HCT116 (cell line): ENCODE data around the gene COL2A1. TPM values are rescaled to one million over a fixed set of nuclear protein-coding genes. Genes with fewer than 3 reads are reported as not detected.

Experiments
- ATAC-seq: fragments of 200-7000 bp; cut with Tn5 transposase; 2 replicates; pipeline ENCODE4 v1.9.1; 2020; ENCODE audit warnings: mild to moderate bottlenecking, moderate library complexity
- BruUV-seq: library from RNA; stranded (reverse); fragments of 400-500 nt; replicated peaks from 2 replicates; lab custom pipeline; 2021; lab: Mats Ljungman, UMichigan
- CTCF ChIA-PET: fragments of 300-600 bp; sonication (Branson Sonifier 250); formaldehyde crosslinking; loops from one replicate; lab custom pipeline; 2021; ENCODE audit warnings: antibody characterized with exemption; lab: Charles Lee
- POLR2A ChIA-PET: fragments of 300-600, 350-600 bp; sonication (Branson Sonifier 250); formaldehyde crosslinking; loops from one replicate; lab custom pipeline; 2021; ENCODE audit warnings: antibody characterized with exemption; lab: Charles Lee
- RAD21 ChIA-PET, 2 experiments: fragments of 300-600 bp; sonication (Branson Sonifier 250); formaldehyde crosslinking; loops; one replicate each; lab custom pipeline; 2023; ENCODE audit warnings: low total read pairs in 2 of 2; ENCODE audit not compliant: uncharacterized antibody in 2 of 2, unreplicated experiment in 2 of 2, low non-redundant PET in 1 of 2; lab: Charles Lee
- DNase-seq: peaks from one replicate; pipeline ENCODE4 v3.0.0-alpha.2; 2010; ENCODE audit warnings: low read depth, low spot score
- H2AFZ ChIP-seq: fragments of 200-600 bp; shearing (Covaris generic), sonication (generic); 2 replicates; pipeline ENCODE4 v1.6.1; 2017; ENCODE audit warnings: low read depth, mixed run types, mixed read lengths, antibody characterized with exemption, low read length; ENCODE audit not compliant: poor library complexity, severe bottlenecking
- H3K27ac ChIP-seq: 2 replicates; pipeline ENCODE4 v1.5.1; 2012; ENCODE audit warnings: low read depth, low read length
- H3K27me3 ChIP-seq: fragments of 200-600 bp; sonication (generic); 2 replicates; pipeline ENCODE4 v1.6.1; 2016; ENCODE audit warnings: mixed run types, low read length, mixed read lengths; ENCODE audit not compliant: insufficient read depth
- H3K36me3 ChIP-seq, 2 experiments: fragments of 200-500 bp in 1 of 2; fragments of 200-600 bp in 1 of 2; sonication (Bioruptor generic) in 1 of 2; sonication (generic) in 1 of 2; 2 replicates each; pipeline versions ENCODE4 v1.5.1 to v1.6.1; 2014 to 2016; ENCODE audit warnings: low read length in 2 of 2, inconsistent platforms in 1 of 2, mixed read lengths in 1 of 2, mixed run types in 1 of 2; ENCODE audit not compliant: insufficient read depth in 2 of 2, control insufficient read depth in 1 of 2
- H3K4me1 ChIP-seq, 2 experiments: fragments of 200-600 bp in 1 of 2; sonication (generic) in 1 of 2; 2 replicates each; pipeline versions ENCODE4 v1.5.1 to v1.6.1; 2012 to 2017; ENCODE audit warnings: low read length in 2 of 2, inconsistent platforms in 1 of 2, mild to moderate bottlenecking in 1 of 2, mixed read lengths in 1 of 2, mixed run types in 1 of 2, moderate library complexity in 1 of 2; ENCODE audit not compliant: insufficient read depth in 2 of 2, control insufficient read depth in 1 of 2
- H3K4me2 ChIP-seq: fragments of 200-600 bp; sonication (generic); 2 replicates; pipeline ENCODE4 v1.6.1; 2017; ENCODE audit warnings: mixed run types, low read length, mixed read lengths
- H3K4me3 ChIP-seq, 2 experiments: fragments of 200-600 bp in 1 of 2; sonication (generic) in 1 of 2; replicated peaks in 1 of 2; 2 replicates each; pipeline ENCODE4 v1.5.1; 2011 to 2016; ENCODE audit warnings: low read length in 2 of 2, control low read depth in 1 of 2, low read depth in 1 of 2, mild to moderate bottlenecking in 1 of 2, mixed read lengths in 1 of 2, mixed run types in 1 of 2
- H3K79me2 ChIP-seq: fragments of 200-600 bp; sonication (generic); 2 replicates; pipeline ENCODE4 v1.6.1; 2017; ENCODE audit warnings: mild to moderate bottlenecking, mixed run types, low read length, moderate library complexity, mixed read lengths; ENCODE audit not compliant: insufficient read depth
- H3K9ac ChIP-seq: fragments of 200-600 bp; sonication (generic); 2 replicates; pipeline ENCODE4 v1.6.1; 2016; ENCODE audit warnings: low read length, mixed read lengths
- H3K9me2 ChIP-seq: fragments of 200-600 bp; sonication (generic), shearing (Covaris generic); 2 replicates; pipeline ENCODE4 v1.6.1; 2017; ENCODE audit warnings: mixed run types, mild to moderate bottlenecking, moderate library complexity; ENCODE audit not compliant: insufficient read depth
- H3K9me3 ChIP-seq, 2 experiments: fragments of 200-500 bp in 1 of 2; fragments of 200-600 bp in 1 of 2; sonication (Bioruptor generic) in 1 of 2; sonication (generic) in 1 of 2; 2 replicates each; pipeline ENCODE4 v1.6.1; 2014 to 2017; ENCODE audit warnings: low read length in 2 of 2, mixed read lengths in 2 of 2, inconsistent platforms in 1 of 2, low read depth in 1 of 2, mild to moderate bottlenecking in 1 of 2, mixed run types in 1 of 2, moderate library complexity in 1 of 2; ENCODE audit not compliant: control insufficient read depth in 1 of 2, insufficient read depth in 1 of 2
- H4K20me1 ChIP-seq: fragments of 200-600 bp; sonication (generic), shearing (Covaris generic); 2 replicates; pipeline ENCODE4 v1.6.1; 2017; ENCODE audit warnings: mixed run types, mild to moderate bottlenecking, moderate library complexity; ENCODE audit not compliant: insufficient read depth
- EZH2 ChIP-seq: fragments of 200-600 bp; sonication (generic); IDR thresholded peaks from 2 replicates; pipeline ENCODE4 v1.6.1; 2017; ENCODE audit warnings: antibody characterized with exemption, mixed run types
- EZH2phosphoT487 ChIP-seq: fragments of 200-600 bp; IDR thresholded peaks from 2 replicates; pipeline ENCODE4 v1.6.1; 2018; ENCODE audit warnings: antibody characterized with exemption, borderline replicate concordance
- RAD21 ChIP-seq: IDR thresholded peaks from 2 replicates; pipeline ENCODE4 v1.6.1; 2012; ENCODE audit warnings: low read depth, mild to moderate bottlenecking
- SRF ChIP-seq: IDR thresholded peaks from 2 replicates; pipeline ENCODE4 v1.6.1; 2012; ENCODE audit warnings: low read depth
- TCF7L2 ChIP-seq: IDR thresholded peaks from 2 replicates; pipeline ENCODE4 v1.7.0; 2011; ENCODE audit warnings: borderline replicate concordance, inconsistent platforms; ENCODE audit not compliant: insufficient read depth, insufficient read length; ENCODE audit errors: extremely low read depth
- ZFX ChIP-seq: fragments of 450-650 bp; IDR thresholded peaks from 2 replicates; pipeline ENCODE4 v1.6.1; 2017
- ZNF274 ChIP-seq: fragments of 200-500 bp; sonication (Bioruptor generic); IDR thresholded peaks from 2 replicates; pipeline ENCODE4 v1.6.1; 2014; ENCODE audit warnings: mild to moderate bottlenecking, low read depth, low read length, inconsistent platforms
- intact Hi-C: fragments of 100-400 bp; cut with micrococcal nuclease; formaldehyde crosslinking; loops from 2 replicates; pipeline ENCODE4 v1.10.0; 2022
- total RNA-seq: library from RNA; stranded (reverse); gene quantifications from one replicate; pipeline ENCODE4 v1.2.1, GENCODE V29; 2021; ENCODE audit not compliant: unreplicated experiment
- TF ChIP-seq, protein P1 (sequence below): IDR thresholded peaks from 2 replicates; pipeline ENCODE4 v1.6.1; 2012; ENCODE audit warnings: low read depth
- TF ChIP-seq, protein P2 (sequence below): IDR thresholded peaks from 2 replicates; pipeline ENCODE4 v1.6.1; 2011; ENCODE audit warnings: mild to moderate bottlenecking, low read length, moderate library complexity; ENCODE audit not compliant: insufficient replicate concordance; ENCODE audit errors: extremely low read depth
- TF ChIP-seq, protein P3 (sequence below): IDR thresholded peaks from 2 replicates; pipeline ENCODE4 v1.6.1; 2012
- TF ChIP-seq, protein P4 (sequence below), 3 experiments: fragments of 200-600 bp in 1 of 3; sonication (generic) in 1 of 3; IDR thresholded peaks in 2 of 3; conservative IDR thresholded peaks in 1 of 3; 2 replicates each; pipeline ENCODE4 v1.5.1; 2012 to 2017; ENCODE audit warnings: low read depth in 2 of 3, low read length in 2 of 3, antibody characterized with exemption in 1 of 3, borderline replicate concordance in 1 of 3, control low read depth in 1 of 3, mild to moderate bottlenecking in 1 of 3, mixed read lengths in 1 of 3, mixed run types in 1 of 3, moderate library complexity in 1 of 3; ENCODE audit not compliant: insufficient read depth in 1 of 3

Gene COL2A1
- total RNA-seq, 1 experiment from 2014 or later = 0.22 TPM

DNA sequence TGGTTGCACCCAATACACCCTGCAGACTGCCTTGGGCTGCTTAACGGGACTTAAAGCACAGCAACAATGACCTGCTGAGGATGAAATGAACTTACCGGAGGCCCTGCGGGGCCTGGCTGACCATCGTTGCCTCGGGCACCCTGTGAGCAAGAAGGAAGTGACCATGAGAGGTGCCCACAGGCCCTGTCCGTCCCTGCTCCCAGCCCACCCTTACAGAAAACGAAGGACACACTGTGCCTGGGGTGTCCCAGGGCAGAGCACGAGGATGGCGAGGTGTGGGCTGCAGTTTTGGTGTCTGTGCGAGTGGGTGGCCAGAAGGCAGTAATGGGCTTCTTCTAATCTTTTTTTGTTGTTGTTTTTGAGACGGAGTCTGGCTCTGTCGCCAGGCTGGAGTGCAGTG lies 14.6 kb downstream of the COL2A1 start:
- RAD21 ChIA-PET = no interaction called here

More for the DNA sequence above, 14.6 kb downstream of the COL2A1 start:
- H3K36me3 ChIP-seq = no peaks in the 10 kb centered on the region
- TF ChIP-seq RAD21 (no peak), SRF (no peak), EZH2phosphoT487 (no peak), ZFX (no peak), TCF7L2 (no peak), ZNF274 (no peak), EZH2 (no peak)
- TF ChIP-seq, protein P1, sequence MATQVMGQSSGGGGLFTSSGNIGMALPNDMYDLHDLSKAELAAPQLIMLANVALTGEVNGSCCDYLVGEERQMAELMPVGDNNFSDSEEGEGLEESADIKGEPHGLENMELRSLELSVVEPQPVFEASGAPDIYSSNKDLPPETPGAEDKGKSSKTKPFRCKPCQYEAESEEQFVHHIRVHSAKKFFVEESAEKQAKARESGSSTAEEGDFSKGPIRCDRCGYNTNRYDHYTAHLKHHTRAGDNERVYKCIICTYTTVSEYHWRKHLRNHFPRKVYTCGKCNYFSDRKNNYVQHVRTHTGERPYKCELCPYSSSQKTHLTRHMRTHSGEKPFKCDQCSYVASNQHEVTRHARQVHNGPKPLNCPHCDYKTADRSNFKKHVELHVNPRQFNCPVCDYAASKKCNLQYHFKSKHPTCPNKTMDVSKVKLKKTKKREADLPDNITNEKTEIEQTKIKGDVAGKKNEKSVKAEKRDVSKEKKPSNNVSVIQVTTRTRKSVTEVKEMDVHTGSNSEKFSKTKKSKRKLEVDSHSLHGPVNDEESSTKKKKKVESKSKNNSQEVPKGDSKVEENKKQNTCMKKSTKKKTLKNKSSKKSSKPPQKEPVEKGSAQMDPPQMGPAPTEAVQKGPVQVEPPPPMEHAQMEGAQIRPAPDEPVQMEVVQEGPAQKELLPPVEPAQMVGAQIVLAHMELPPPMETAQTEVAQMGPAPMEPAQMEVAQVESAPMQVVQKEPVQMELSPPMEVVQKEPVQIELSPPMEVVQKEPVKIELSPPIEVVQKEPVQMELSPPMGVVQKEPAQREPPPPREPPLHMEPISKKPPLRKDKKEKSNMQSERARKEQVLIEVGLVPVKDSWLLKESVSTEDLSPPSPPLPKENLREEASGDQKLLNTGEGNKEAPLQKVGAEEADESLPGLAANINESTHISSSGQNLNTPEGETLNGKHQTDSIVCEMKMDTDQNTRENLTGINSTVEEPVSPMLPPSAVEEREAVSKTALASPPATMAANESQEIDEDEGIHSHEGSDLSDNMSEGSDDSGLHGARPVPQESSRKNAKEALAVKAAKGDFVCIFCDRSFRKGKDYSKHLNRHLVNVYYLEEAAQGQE = no peak
- TF ChIP-seq, protein P2, sequence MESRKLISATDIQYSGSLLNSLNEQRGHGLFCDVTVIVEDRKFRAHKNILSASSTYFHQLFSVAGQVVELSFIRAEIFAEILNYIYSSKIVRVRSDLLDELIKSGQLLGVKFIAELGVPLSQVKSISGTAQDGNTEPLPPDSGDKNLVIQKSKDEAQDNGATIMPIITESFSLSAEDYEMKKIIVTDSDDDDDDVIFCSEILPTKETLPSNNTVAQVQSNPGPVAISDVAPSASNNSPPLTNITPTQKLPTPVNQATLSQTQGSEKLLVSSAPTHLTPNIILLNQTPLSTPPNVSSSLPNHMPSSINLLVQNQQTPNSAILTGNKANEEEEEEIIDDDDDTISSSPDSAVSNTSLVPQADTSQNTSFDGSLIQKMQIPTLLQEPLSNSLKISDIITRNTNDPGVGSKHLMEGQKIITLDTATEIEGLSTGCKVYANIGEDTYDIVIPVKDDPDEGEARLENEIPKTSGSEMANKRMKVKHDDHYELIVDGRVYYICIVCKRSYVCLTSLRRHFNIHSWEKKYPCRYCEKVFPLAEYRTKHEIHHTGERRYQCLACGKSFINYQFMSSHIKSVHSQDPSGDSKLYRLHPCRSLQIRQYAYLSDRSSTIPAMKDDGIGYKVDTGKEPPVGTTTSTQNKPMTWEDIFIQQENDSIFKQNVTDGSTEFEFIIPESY = no peak
- TF ChIP-seq, protein P3, sequence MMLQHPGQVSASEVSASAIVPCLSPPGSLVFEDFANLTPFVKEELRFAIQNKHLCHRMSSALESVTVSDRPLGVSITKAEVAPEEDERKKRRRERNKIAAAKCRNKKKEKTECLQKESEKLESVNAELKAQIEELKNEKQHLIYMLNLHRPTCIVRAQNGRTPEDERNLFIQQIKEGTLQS = no peak
- TF ChIP-seq, protein P4, sequence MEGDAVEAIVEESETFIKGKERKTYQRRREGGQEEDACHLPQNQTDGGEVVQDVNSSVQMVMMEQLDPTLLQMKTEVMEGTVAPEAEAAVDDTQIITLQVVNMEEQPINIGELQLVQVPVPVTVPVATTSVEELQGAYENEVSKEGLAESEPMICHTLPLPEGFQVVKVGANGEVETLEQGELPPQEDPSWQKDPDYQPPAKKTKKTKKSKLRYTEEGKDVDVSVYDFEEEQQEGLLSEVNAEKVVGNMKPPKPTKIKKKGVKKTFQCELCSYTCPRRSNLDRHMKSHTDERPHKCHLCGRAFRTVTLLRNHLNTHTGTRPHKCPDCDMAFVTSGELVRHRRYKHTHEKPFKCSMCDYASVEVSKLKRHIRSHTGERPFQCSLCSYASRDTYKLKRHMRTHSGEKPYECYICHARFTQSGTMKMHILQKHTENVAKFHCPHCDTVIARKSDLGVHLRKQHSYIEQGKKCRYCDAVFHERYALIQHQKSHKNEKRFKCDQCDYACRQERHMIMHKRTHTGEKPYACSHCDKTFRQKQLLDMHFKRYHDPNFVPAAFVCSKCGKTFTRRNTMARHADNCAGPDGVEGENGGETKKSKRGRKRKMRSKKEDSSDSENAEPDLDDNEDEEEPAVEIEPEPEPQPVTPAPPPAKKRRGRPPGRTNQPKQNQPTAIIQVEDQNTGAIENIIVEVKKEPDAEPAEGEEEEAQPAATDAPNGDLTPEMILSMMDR (IDR thresholded peaks at IDR 0.05 in 2 of 3, conservative IDR thresholded peaks at IDR 0.05 in 1 of 3; ENCODE audit: borderline replicate concordance in 1 of 3, insufficient read depth in 1 of 3, low read depth in 2 of 3, low read length in 2 of 3) = no peak
- no peaks in the 10 kb centered on the region for H3K79me2 ChIP-seq
- no peaks in the 10 kb centered on the region for H4K20me1 ChIP-seq
- intact Hi-C loops = no loop called here
- H3K4me3 ChIP-seq = no peak overlapping the region
- ChIA-PET POLR2A (no interaction called here), CTCF (no interaction called here)
- H2AFZ ChIP-seq = no peak overlapping the region
- H3K4me2 ChIP-seq = no peak overlapping the region
- DNase-seq (no peak), ATAC-seq (no peak)
- peaks cover 0 to 6% of the 10 kb centered on the region in 2 experiments; a peak in 1 of 4 replicates for H3K4me1 ChIP-seq
- no TSS peak for BruUV-seq
- H3K9ac ChIP-seq = no peak overlapping the region
- no peak overlapping the region for H3K27ac ChIP-seq
- H3K9me3 ChIP-seq = no peaks in the 10 kb centered on the region
- no peaks in the 10 kb centered on the region for H3K9me2 ChIP-seq
- H3K27me3 ChIP-seq = peaks cover 5% of the 10 kb centered on the region; the same call in 1 of the 2 replicates
